ENCODE results near the gene THRB.

The THRB gene

DNA sequence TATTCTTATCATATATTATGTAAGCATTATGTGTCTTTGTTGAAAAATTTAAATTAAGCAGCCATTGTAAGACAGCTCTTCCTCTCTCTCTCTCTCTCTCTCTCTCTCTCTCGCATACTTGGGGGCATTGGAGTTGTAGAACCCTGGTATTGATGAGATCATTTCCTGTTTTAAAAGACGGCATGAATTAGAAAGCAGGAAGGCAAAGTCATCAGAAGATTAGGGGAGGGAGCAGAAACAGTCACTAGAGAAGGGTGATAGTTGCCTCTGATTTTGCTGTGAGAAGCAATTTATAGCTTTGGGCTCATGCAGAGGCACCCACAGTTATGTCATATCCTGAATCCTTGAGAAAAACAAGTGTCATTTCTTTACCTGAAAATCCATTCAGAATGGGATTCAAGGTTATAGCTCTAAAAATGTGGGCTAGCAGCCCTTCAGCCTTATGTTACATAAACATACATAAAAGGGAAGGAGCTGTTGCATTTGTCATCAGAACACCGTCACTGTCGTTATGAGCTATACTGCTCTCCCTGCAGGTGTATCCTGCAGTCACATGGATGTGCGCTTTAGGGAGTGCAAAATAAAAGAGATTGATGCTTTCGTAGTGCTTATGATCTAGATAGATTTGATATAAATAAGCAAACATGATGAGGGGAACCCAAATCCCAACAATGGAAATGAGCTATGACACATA lies 335.7 kb downstream of the THRB start:
- CTCF ChIA-PET: interaction anchor here (0.9 to 1.3 kb wide), 3 partner anchors 9 to 15 kb away, joined by 3 to 4 read pairs (median 3); no protein-coding TSS in a partner anchor
- POLR2A ChIA-PET: interaction anchor here (0.6 kb wide), 1 partner anchor 71 kb away, joined by 3 read pairs; no protein-coding TSS in a partner anchor
- no peak for DNase-seq (ENCODE audit: extremely low spot score)
- TF ChIP-seq, protein P1, sequence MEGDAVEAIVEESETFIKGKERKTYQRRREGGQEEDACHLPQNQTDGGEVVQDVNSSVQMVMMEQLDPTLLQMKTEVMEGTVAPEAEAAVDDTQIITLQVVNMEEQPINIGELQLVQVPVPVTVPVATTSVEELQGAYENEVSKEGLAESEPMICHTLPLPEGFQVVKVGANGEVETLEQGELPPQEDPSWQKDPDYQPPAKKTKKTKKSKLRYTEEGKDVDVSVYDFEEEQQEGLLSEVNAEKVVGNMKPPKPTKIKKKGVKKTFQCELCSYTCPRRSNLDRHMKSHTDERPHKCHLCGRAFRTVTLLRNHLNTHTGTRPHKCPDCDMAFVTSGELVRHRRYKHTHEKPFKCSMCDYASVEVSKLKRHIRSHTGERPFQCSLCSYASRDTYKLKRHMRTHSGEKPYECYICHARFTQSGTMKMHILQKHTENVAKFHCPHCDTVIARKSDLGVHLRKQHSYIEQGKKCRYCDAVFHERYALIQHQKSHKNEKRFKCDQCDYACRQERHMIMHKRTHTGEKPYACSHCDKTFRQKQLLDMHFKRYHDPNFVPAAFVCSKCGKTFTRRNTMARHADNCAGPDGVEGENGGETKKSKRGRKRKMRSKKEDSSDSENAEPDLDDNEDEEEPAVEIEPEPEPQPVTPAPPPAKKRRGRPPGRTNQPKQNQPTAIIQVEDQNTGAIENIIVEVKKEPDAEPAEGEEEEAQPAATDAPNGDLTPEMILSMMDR (IDR thresholded peaks at IDR 0.05; ENCODE audit: control extremely low read depth, extremely low read depth, low read depth, missing control alignments): no peak

DNA sequence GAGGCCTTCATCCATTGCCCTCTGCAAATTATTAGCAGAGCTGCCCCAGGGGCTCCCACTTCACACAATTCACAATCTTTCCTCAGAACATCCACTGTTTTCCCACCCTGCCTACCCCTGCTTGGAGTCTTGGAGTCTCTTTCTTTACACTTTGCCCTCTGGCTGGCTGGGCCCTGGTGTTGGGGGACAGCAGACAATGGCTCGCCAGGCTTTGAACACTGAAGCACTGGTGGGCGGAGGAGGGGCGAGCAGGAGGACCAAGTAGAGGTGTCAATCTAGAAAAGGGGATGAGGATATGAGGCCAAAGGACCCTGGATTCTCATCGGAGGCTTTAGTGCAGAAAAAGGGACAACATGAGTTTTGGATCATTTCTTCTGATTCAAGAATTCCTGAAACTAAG lies 337.5 kb downstream of the THRB start:
- ChIA-PET POLR2A (no interaction called here), CTCF (no interaction called here)
- DNase-seq (ENCODE audit: extremely low spot score): no peak
- TF ChIP-seq, protein P1 (IDR thresholded peaks at IDR 0.05; ENCODE audit: control extremely low read depth, extremely low read depth, low read depth, missing control alignments): no peak

- CTCF ChIA-PET: interaction anchor here (0.9 kb wide), 1 partner anchor 177 kb away, joined by 3 read pairs; no protein-coding TSS in a partner anchor
- POLR2A ChIA-PET: no interaction called here
- TF ChIP-seq, protein P1 (IDR thresholded peaks at IDR 0.05; ENCODE audit: control extremely low read depth, extremely low read depth, low read depth, missing control alignments): no peak
- DNase-seq (ENCODE audit: extremely low spot score): no peak
Measured at GRCh38 chr3:24156466-24156865, 338.2 kb downstream of the THRB start.

- ChIA-PET CTCF (no interaction called here), POLR2A (no interaction called here)
- TF ChIP-seq, protein P1 (IDR thresholded peaks at IDR 0.05; ENCODE audit: control extremely low read depth, extremely low read depth, low read depth, missing control alignments): no peak
- no peak for DNase-seq (ENCODE audit: extremely low spot score)
Measured at GRCh38 chr3:24155276-24155675, 339.4 kb downstream of the THRB start.

GRCh38 chr3:24154781-24155180 lies 339.9 kb downstream of the THRB start:
- CTCF ChIA-PET: interaction anchor here (1.8 kb wide), 1 partner anchor 11 kb away, joined by 3 read pairs; no protein-coding TSS in a partner anchor

GRCh38 chr3:24154013-24154695 lies 340.5 kb downstream of the THRB start:
- TF ChIP-seq, protein P1 (IDR thresholded peaks at IDR 0.05; ENCODE audit: control extremely low read depth, extremely low read depth, low read depth, missing control alignments): no peak
- no peak for DNase-seq (ENCODE audit: extremely low spot score)
- POLR2A ChIA-PET: no interaction called here
- CTCF ChIA-PET: interaction anchor here (1.8 kb wide), 1 partner anchor 12 kb away, joined by 3 read pairs; no protein-coding TSS in a partner anchor

More at GRCh38 chr3:24154781-24155180, 339.9 kb downstream of the THRB start:
- TF ChIP-seq, protein P1 (IDR thresholded peaks at IDR 0.05; ENCODE audit: control extremely low read depth, extremely low read depth, low read depth, missing control alignments): no peak
- POLR2A ChIA-PET: no interaction called here
- DNase-seq (ENCODE audit: extremely low spot score): no peak
